Hepatocyte (in vitro differentiated cells): Measurements from ENCODE around the gene UBR7.

Source experiments
- EZH2 ChIP-seq: fragments of 200-600 bp; sonication (generic); IDR thresholded peaks from 2 replicates; pipeline ENCODE4 v1.6.1; 2016; ENCODE audit warnings: antibody characterized with exemption, mild to moderate bottlenecking, borderline replicate concordance
- TF ChIP-seq, protein P1 (sequence below): fragments of 200-600 bp; sonication (generic); IDR thresholded peaks from 2 replicates; pipeline ENCODE4 v1.5.1; 2016; ENCODE audit warnings: antibody characterized with exemption, mild to moderate bottlenecking; ENCODE audit not compliant: poor library complexity

DNA sequence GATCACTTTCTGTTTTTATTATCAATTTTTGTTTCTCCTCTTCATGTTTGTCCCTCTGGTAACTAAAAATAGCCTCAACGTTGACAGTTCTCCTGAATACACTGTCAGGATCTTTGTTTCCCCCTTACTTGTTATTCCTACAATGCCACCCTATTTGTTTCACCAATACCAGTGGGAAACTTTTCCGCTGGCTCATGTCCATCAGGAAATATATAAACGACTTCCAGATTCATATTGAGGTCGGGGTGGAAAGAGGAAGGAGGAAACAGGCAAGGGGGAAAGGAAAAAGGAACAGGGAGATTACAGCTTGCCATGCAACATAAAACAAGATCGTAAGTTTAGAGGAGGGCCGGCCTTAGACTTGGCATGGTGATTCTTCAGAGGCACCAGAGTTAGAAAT is 64.1 kb downstream of the UBR7 start:
- TF ChIP-seq, protein P1, sequence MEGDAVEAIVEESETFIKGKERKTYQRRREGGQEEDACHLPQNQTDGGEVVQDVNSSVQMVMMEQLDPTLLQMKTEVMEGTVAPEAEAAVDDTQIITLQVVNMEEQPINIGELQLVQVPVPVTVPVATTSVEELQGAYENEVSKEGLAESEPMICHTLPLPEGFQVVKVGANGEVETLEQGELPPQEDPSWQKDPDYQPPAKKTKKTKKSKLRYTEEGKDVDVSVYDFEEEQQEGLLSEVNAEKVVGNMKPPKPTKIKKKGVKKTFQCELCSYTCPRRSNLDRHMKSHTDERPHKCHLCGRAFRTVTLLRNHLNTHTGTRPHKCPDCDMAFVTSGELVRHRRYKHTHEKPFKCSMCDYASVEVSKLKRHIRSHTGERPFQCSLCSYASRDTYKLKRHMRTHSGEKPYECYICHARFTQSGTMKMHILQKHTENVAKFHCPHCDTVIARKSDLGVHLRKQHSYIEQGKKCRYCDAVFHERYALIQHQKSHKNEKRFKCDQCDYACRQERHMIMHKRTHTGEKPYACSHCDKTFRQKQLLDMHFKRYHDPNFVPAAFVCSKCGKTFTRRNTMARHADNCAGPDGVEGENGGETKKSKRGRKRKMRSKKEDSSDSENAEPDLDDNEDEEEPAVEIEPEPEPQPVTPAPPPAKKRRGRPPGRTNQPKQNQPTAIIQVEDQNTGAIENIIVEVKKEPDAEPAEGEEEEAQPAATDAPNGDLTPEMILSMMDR = no peak
- TF ChIP-seq EZH2 = no peak
